Measurements from ENCODE around the gene SAMD4A.

DNA sequence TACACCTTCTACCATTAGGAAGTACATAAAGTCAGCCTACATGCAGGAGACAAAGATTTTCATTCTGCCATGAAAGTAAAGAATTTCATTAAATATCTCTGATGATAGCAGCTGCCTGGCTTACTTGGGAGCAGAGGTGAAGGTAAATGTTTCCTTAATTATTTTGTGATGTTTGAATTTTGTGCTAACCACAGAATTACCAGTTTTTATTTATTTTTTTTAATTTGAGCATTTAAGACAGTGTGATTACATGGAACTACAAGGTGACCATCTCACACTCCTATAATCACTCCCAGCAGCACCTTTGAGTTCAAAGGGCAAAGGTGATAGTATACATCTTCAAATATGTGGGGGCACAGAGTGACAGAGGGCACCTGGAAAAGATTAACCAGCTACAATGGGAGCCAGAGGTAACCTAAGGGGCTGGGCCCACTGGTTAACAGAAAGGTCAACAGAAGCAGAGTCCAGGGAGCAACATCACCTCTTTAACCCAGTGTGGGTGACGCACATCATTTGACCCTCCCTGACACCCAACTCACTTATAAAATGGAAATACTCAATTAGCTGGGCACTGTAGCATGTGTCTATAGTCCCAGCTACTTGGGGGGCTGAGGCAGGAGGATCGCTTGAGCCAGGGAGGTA is 270.7 kb downstream of the SAMD4A start:
- TF ChIP-seq, protein P1, sequence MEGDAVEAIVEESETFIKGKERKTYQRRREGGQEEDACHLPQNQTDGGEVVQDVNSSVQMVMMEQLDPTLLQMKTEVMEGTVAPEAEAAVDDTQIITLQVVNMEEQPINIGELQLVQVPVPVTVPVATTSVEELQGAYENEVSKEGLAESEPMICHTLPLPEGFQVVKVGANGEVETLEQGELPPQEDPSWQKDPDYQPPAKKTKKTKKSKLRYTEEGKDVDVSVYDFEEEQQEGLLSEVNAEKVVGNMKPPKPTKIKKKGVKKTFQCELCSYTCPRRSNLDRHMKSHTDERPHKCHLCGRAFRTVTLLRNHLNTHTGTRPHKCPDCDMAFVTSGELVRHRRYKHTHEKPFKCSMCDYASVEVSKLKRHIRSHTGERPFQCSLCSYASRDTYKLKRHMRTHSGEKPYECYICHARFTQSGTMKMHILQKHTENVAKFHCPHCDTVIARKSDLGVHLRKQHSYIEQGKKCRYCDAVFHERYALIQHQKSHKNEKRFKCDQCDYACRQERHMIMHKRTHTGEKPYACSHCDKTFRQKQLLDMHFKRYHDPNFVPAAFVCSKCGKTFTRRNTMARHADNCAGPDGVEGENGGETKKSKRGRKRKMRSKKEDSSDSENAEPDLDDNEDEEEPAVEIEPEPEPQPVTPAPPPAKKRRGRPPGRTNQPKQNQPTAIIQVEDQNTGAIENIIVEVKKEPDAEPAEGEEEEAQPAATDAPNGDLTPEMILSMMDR (conservative IDR thresholded peaks at IDR 0.05), result no peak
- TF ChIP-seq EZH2 (IDR thresholded peaks at IDR 0.05; ENCODE audit: low read depth), result no peak

Data from PC-9 (cell line).